ENCODE data around the gene SPATA6L.

Gene SPATA6L

GRCh38 chr9:4548811-4549725, 117.2 kb downstream of the SPATA6L start:
- DNase-seq: no peak

Data from SHP77 (cell line).